Neural progenitor cell (in vitro differentiated cells): Measurements from ENCODE around the gene ASH1L. TPM values are rescaled to one million over a fixed set of nuclear protein-coding genes. Genes with fewer than 3 reads are reported as not detected.
A peak's percentile ranks its signal among the peaks of the same experiment; 100 is the strongest.

Source experiments
- DNase-seq: peaks from one replicate; pipeline ENCODE4 v3.0.0-alpha.2; 2016; ENCODE audit warnings: low spot score
- H2AFZ ChIP-seq: fragments of 200-600 bp; sonication (generic); replicated peaks from 2 replicates; pipeline ENCODE4 v1.6.1; 2016; ENCODE audit warnings: antibody characterized with exemption
- H3F3A ChIP-seq: fragments of 200-600 bp; sonication (generic); 2 replicates; pipeline ENCODE4 v1.6.1; 2016; ENCODE audit warnings: antibody characterized with exemption, low read depth
- H3K27ac ChIP-seq: fragments of 200-600 bp; sonication (generic); 2 replicates; pipeline ENCODE4 v1.5.1; 2016; ENCODE audit warnings: mild to moderate bottlenecking
- H3K27me3 ChIP-seq: fragments of 200-600 bp; sonication (generic); 2 replicates; pipeline ENCODE4 v1.6.1; 2016; ENCODE audit warnings: mild to moderate bottlenecking, moderate library complexity
- H3K36me3 ChIP-seq: fragments of 200-600 bp; sonication (generic); 2 replicates; pipeline ENCODE4 v1.5.1; 2016
- H3K4me1 ChIP-seq: fragments of 200-600 bp; sonication (generic); 2 replicates; pipeline ENCODE4 v1.6.1; 2016; ENCODE audit warnings: mixed run types
- H3K4me2 ChIP-seq: fragments of 200-600 bp; sonication (generic); 2 replicates; pipeline ENCODE4 v1.6.1; 2016
- H3K4me3 ChIP-seq: fragments of 200-600 bp; sonication (generic); 2 replicates; pipeline ENCODE4 v1.5.1; 2016
- H3K79me2 ChIP-seq: fragments of 200-600 bp; sonication (generic); 2 replicates; pipeline ENCODE4 v1.6.1; 2016; ENCODE audit warnings: low read depth
- H3K9ac ChIP-seq: fragments of 200-600 bp; sonication (generic); 2 replicates; pipeline ENCODE4 v1.6.1; 2016
- H3K9me3 ChIP-seq: fragments of 200-600 bp; sonication (generic); 2 replicates; pipeline ENCODE4 v1.5.1; 2016; ENCODE audit warnings: low read depth
- H4K20me1 ChIP-seq: fragments of 200-600 bp; sonication (generic); 2 replicates; pipeline ENCODE4 v1.6.1; 2016; ENCODE audit warnings: low read depth
- H3K27ac Mint-ChIP-seq: 3 replicates; pipeline ENCODE4 v1.8.0; 2021; ENCODE audit warnings: mixed read lengths
- H3K27me3 Mint-ChIP-seq: 2 replicates; pipeline ENCODE4 v1.8.0; 2022; ENCODE audit warnings: low read depth, mild to moderate bottlenecking, inconsistent platforms, moderate library complexity, mixed read lengths; ENCODE audit not compliant: insufficient read depth
- H3K36me3 Mint-ChIP-seq: 3 replicates; pipeline ENCODE4 v1.8.0; 2021; ENCODE audit warnings: mixed read lengths
- H3K4me1 Mint-ChIP-seq: 3 replicates; pipeline ENCODE4 v1.8.0; 2021; ENCODE audit warnings: mixed read lengths
- H3K4me3 Mint-ChIP-seq: 3 replicates; pipeline ENCODE4 v1.8.0; 2021; ENCODE audit warnings: mild to moderate bottlenecking, moderate library complexity, mixed read lengths
- H3K9me3 Mint-ChIP-seq: 3 replicates; pipeline ENCODE4 v1.8.0; 2020; ENCODE audit warnings: mixed read lengths
- EZH2 ChIP-seq: fragments of 200-600 bp; sonication (generic); IDR thresholded peaks from 2 replicates; pipeline ENCODE4 v1.6.1; 2017; ENCODE audit warnings: antibody characterized with exemption, mild to moderate bottlenecking, moderate library complexity
- EZH2phosphoT487 ChIP-seq: fragments of 200-600 bp; sonication (generic); IDR thresholded peaks from 2 replicates; pipeline ENCODE4 v1.6.1; 2017; ENCODE audit warnings: antibody characterized with exemption
- total RNA-seq: library from RNA; depleted of rRNA; stranded (reverse); fragments of >200 nt; gene quantifications from 2 replicates; pipeline ENCODE4 v1.2.3, GENCODE V29; 2015; ENCODE audit warnings: low replicate concordance
- TF ChIP-seq, protein P1 (sequence below): fragments of 200-600 bp; sonication (generic); IDR thresholded peaks from 2 replicates; pipeline ENCODE4 v1.5.1; 2017; ENCODE audit warnings: antibody characterized with exemption, mild to moderate bottlenecking

Gene ASH1L
- total RNA-seq, 1 donor from 2014 or later = 42.1 TPM

DNA sequence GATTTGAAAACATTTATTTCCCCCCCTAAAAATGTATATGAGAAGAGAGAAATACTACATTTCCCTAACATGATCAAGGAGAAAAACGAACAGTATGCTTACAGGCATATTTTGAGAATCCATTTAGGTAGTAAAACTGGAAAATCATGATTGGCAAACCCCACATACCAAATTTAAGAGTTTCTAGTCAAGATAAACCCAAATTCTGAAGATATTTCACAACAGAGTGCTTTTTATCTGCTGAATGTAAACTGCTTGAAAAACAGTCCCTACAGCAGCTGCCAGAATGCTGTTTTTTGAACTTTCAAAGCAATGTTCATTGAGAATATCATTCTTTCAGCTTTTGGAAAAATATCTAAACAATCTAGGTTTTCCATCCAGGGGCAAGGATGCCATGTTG, 31.0 kb downstream of the ASH1L start:
- DNase-seq = no peak

DNA sequence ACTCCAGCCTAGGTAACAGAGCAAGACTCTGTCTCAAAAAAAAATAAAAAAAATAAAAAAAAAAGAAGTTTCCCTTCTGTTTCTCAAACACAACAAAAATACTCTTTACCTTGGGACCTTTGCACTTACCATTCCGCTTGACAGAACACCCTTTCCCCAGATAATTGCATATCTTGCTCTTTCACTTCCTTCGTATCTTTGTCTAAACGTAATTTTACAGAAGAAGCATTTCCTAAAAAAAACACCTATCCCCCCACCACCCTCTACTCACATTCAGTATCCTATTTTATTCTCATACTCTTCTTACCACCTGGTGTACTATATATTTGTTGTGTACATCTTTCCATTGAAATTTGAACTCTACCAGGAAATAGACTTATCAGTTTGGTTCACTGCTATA, 32.7 kb downstream of the ASH1L start:
- no peak overlapping the region for H3K4me2 ChIP-seq
- peaks cover 94% of the 10 kb centered on the region for H3K79me2 ChIP-seq
- no peak for TF ChIP-seq EZH2phosphoT487
- no peak for TF ChIP-seq EZH2
- TF ChIP-seq, protein P1, sequence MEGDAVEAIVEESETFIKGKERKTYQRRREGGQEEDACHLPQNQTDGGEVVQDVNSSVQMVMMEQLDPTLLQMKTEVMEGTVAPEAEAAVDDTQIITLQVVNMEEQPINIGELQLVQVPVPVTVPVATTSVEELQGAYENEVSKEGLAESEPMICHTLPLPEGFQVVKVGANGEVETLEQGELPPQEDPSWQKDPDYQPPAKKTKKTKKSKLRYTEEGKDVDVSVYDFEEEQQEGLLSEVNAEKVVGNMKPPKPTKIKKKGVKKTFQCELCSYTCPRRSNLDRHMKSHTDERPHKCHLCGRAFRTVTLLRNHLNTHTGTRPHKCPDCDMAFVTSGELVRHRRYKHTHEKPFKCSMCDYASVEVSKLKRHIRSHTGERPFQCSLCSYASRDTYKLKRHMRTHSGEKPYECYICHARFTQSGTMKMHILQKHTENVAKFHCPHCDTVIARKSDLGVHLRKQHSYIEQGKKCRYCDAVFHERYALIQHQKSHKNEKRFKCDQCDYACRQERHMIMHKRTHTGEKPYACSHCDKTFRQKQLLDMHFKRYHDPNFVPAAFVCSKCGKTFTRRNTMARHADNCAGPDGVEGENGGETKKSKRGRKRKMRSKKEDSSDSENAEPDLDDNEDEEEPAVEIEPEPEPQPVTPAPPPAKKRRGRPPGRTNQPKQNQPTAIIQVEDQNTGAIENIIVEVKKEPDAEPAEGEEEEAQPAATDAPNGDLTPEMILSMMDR = no peak
- Mint-ChIP-seq H3K36me3 (peaks cover 6% of the 10 kb centered on the region), H3K27ac (no peak overlapping the region), H3K27me3 (no peaks in the 10 kb centered on the region), H3K4me1 (no peaks in the 10 kb centered on the region), H3K4me3 (no peak overlapping the region), H3K9me3 (no peaks in the 10 kb centered on the region)
- H3F3A ChIP-seq = no peaks in the 10 kb centered on the region
- no peaks in the 10 kb centered on the region for H3K4me1 ChIP-seq
- H3K27ac ChIP-seq = peak overlapping the region; percentile 54
- no peak overlapping the region for H3K9ac ChIP-seq
- H3K9me3 ChIP-seq = no peaks in the 10 kb centered on the region
- H4K20me1 ChIP-seq = peaks cover 5% of the 10 kb centered on the region
- no peak for DNase-seq
- H3K4me3 ChIP-seq = no peak overlapping the region
- H3K36me3 ChIP-seq = no peaks in the 10 kb centered on the region
- no peaks in the 10 kb centered on the region for H3K27me3 ChIP-seq
- no peak overlapping the region for H2AFZ ChIP-seq

More for the DNA sequence above, 31.0 kb downstream of the ASH1L start:
- H3K79me2 ChIP-seq = peaks cover 94% of the 10 kb centered on the region
- Mint-ChIP-seq H3K27me3 (no peaks in the 10 kb centered on the region), H3K36me3 (peaks cover 6% of the 10 kb centered on the region), H3K9me3 (no peaks in the 10 kb centered on the region), H3K4me3 (no peak overlapping the region), H3K4me1 (no peaks in the 10 kb centered on the region), H3K27ac (no peak overlapping the region)
- no peak overlapping the region for H3K27ac ChIP-seq
- TF ChIP-seq, protein P1 = no peak
- no peak for TF ChIP-seq EZH2
- H3K9ac ChIP-seq = no peak overlapping the region
- no peak overlapping the region for H3K4me3 ChIP-seq
- no peaks in the 10 kb centered on the region for H3K4me1 ChIP-seq
- H3K4me2 ChIP-seq = no peak overlapping the region
- H3F3A ChIP-seq = no peaks in the 10 kb centered on the region
- no peaks in the 10 kb centered on the region for H3K27me3 ChIP-seq
- no peak overlapping the region for H2AFZ ChIP-seq
- H3K9me3 ChIP-seq = no peaks in the 10 kb centered on the region
- H4K20me1 ChIP-seq = peaks cover 4% of the 10 kb centered on the region
- no peaks in the 10 kb centered on the region for H3K36me3 ChIP-seq

DNA sequence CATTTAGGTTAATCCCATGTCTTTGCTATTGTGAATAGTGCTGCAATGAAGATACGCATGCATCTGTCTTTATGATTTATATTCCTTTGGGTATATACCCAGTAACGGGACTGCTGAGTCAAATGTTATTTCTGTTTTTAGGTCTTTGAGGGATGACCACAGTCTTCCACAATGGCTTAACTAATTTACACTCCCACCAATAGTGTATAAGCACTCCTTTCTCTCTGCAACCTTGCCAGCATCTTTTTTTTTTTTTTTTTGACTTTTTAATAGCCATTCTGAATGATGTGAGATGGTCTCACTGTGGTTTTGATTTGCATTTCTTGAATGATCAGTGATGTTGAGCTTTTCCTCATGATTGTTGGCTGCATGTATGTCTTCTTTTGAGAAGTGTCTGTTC, 33.5 kb downstream of the ASH1L start:
- Mint-ChIP-seq H3K4me3 (no peak overlapping the region), H3K36me3 (peaks cover 6% of the 10 kb centered on the region), H3K27ac (no peak overlapping the region), H3K27me3 (no peaks in the 10 kb centered on the region), H3K4me1 (no peaks in the 10 kb centered on the region), H3K9me3 (no peaks in the 10 kb centered on the region)
- no peaks in the 10 kb centered on the region for H3F3A ChIP-seq
- no peaks in the 10 kb centered on the region for H3K27me3 ChIP-seq
- no peak for DNase-seq
- H3K9me3 ChIP-seq = no peaks in the 10 kb centered on the region
- H2AFZ ChIP-seq = no peak overlapping the region
- H4K20me1 ChIP-seq = peaks cover 10% of the 10 kb centered on the region
- H3K4me2 ChIP-seq = no peak overlapping the region
- H3K9ac ChIP-seq = no peak overlapping the region
- no peaks in the 10 kb centered on the region for H3K36me3 ChIP-seq
- H3K4me1 ChIP-seq = no peaks in the 10 kb centered on the region
- H3K4me3 ChIP-seq = no peak overlapping the region
- no peak for TF ChIP-seq EZH2
- TF ChIP-seq, protein P1 = no peak
- TF ChIP-seq EZH2phosphoT487 = no peak
- no peak overlapping the region for H3K27ac ChIP-seq
- peaks cover 94% of the 10 kb centered on the region for H3K79me2 ChIP-seq

DNA sequence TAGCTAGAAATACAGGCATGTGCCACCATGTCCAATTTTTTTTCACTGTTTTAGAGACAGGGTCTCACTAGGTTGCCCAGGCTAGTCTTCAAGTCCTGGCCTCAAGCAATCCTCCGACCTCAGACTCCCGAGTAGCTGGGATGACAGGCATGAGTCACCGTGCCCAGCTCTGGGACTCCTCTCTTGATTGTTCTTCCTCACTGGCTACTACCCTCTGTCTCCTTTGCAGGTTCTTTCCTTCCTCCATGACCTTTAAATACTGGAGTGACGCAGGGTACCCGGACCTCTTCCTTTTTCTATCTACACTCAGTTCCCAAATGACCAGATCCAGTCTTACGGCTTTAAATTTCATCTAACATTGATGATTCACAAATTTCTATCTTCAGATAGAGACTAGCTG, 34.9 kb downstream of the ASH1L start:
- TF ChIP-seq, protein P1 = no peak
- TF ChIP-seq EZH2phosphoT487 (no peak), EZH2 (no peak)
- Histone ChIP-seq H4K20me1 (peaks cover 23% of the 10 kb centered on the region), H3K79me2 (peaks cover 94% of the 10 kb centered on the region)

More for the DNA sequence above, 34.9 kb downstream of the ASH1L start:
- Histone ChIP-seq H3K4me2 (no peak overlapping the region), H3K4me1 (no peaks in the 10 kb centered on the region), H2AFZ (no peak overlapping the region), H3K9me3 (no peaks in the 10 kb centered on the region), H3K9ac (no peak overlapping the region), H3F3A (no peaks in the 10 kb centered on the region), H3K4me3 (no peak overlapping the region), H3K36me3 (no peaks in the 10 kb centered on the region), H3K27me3 (no peaks in the 10 kb centered on the region), H3K27ac (no peak overlapping the region)
- no peaks in the 10 kb centered on the region for H3K4me1 Mint-ChIP-seq
- no peak overlapping the region for H3K4me3 Mint-ChIP-seq
- no peak overlapping the region for H3K27ac Mint-ChIP-seq
- H3K36me3 Mint-ChIP-seq = no peaks in the 10 kb centered on the region
- H3K9me3 Mint-ChIP-seq = no peaks in the 10 kb centered on the region
- DNase-seq = no peak
- no peaks in the 10 kb centered on the region for H3K27me3 Mint-ChIP-seq
